Vagina (tissue), 2 donors: ENCODE results near the gene TMEM135.

ENCODE experiments used
- POLR2A ChIP-seq, 2 donors: fragments of 450-650 bp; IDR thresholded peaks; one replicate each; pipeline ENCODE4 v1.6.1; 2017; ENCODE audit warnings: antibody characterized with exemption in 2 of 2, mild to moderate bottlenecking in 2 of 2, moderate library complexity in 2 of 2
- TF ChIP-seq, protein P1 (sequence below), 3 experiments: fragments of 450-650 bp in 2 of 3; fragments of 200-600 bp in 1 of 3; sonication (generic) in 1 of 3; IDR thresholded peaks; one replicate each; pipeline ENCODE4 v1.5.1; 2017 to 2019; ENCODE audit warnings: antibody characterized with exemption in 3 of 3, mild to moderate bottlenecking in 2 of 3, moderate library complexity in 2 of 3

DNA sequence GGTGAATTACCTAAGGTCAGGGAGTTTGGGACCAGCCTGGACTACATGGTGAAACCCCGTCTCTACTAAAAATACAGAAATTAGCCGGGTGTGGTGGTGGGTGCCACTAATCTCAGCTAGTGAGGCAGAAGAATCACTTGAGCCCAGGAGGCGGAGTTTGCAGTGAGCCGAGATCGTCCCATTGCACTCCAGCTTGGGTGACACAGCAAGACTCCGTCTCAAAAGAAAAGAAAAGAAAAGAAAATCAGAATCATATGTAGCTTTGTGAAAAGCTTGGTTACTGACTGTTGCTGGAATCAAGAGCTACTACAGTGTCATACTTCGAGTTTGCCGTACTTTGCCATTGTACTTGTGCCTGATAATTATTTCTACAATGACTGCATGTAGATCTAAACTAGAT lies 4.2 kb upstream of the TMEM135 start:
- TF ChIP-seq POLR2A (IDR thresholded peaks at IDR 0.05) = no peak
- TF ChIP-seq, protein P1, sequence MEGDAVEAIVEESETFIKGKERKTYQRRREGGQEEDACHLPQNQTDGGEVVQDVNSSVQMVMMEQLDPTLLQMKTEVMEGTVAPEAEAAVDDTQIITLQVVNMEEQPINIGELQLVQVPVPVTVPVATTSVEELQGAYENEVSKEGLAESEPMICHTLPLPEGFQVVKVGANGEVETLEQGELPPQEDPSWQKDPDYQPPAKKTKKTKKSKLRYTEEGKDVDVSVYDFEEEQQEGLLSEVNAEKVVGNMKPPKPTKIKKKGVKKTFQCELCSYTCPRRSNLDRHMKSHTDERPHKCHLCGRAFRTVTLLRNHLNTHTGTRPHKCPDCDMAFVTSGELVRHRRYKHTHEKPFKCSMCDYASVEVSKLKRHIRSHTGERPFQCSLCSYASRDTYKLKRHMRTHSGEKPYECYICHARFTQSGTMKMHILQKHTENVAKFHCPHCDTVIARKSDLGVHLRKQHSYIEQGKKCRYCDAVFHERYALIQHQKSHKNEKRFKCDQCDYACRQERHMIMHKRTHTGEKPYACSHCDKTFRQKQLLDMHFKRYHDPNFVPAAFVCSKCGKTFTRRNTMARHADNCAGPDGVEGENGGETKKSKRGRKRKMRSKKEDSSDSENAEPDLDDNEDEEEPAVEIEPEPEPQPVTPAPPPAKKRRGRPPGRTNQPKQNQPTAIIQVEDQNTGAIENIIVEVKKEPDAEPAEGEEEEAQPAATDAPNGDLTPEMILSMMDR (IDR thresholded peaks at IDR 0.05) = no peak
